ENCODE results near the gene SYT14.

DNA sequence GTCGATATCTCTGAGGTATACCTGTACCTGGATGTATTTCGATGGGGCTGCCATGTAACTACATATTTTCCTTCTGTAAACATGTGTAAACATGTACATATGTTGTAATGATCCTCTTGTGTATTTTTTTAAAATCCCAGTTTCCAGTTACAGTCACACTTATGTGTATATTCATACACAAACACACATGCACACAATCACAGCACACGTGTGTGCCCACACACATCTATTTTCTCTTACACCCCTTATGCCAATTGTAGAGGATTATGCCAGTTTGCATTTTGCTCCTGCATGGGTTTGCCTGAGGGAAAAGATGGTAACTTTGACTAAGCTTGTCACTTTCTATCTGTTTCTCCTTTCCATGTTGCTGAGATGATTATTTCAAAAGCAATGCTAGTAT is 10.1 kb downstream of the SYT14 start:
- TF ChIP-seq RCOR1 (IDR thresholded peaks at IDR 0.05; ENCODE audit: insufficient replicate concordance, low read length) (no peak), SMC3 (IDR thresholded peaks at IDR 0.05; ENCODE audit: low read depth, low read length) (no peak), CHD1 (IDR thresholded peaks at IDR 0.05; ENCODE audit: low read depth, low read length) (no peak), POLR2A (IDR thresholded peaks at IDR 0.05; ENCODE audit: low read depth, low read length) (no peak), MAZ (IDR thresholded peaks at IDR 0.05; ENCODE audit: borderline replicate concordance, low read depth, low read length) (no peak)
- TF ChIP-seq, protein P1, sequence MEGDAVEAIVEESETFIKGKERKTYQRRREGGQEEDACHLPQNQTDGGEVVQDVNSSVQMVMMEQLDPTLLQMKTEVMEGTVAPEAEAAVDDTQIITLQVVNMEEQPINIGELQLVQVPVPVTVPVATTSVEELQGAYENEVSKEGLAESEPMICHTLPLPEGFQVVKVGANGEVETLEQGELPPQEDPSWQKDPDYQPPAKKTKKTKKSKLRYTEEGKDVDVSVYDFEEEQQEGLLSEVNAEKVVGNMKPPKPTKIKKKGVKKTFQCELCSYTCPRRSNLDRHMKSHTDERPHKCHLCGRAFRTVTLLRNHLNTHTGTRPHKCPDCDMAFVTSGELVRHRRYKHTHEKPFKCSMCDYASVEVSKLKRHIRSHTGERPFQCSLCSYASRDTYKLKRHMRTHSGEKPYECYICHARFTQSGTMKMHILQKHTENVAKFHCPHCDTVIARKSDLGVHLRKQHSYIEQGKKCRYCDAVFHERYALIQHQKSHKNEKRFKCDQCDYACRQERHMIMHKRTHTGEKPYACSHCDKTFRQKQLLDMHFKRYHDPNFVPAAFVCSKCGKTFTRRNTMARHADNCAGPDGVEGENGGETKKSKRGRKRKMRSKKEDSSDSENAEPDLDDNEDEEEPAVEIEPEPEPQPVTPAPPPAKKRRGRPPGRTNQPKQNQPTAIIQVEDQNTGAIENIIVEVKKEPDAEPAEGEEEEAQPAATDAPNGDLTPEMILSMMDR (conservative IDR thresholded peaks at IDR 0.05; ENCODE audit: low read depth, low read length): no peak
